NCI-H1417 (cell line): ENCODE data around the gene PTPRM.

ENCODE experiments used
- DNase-seq, 3 experiments: peaks; one replicate each; lab custom pipeline; 2025; lab: John Stamatoyannopoulos, UW

The PTPRM gene

GRCh38 chr18:7629416-7629815 lies 62.3 kb downstream of the PTPRM start:
- DNase-seq, result no peak

- no peak for DNase-seq
Observed at GRCh38 chr18:7630731-7631442, 63.8 kb downstream of the PTPRM start.

GRCh38 chr18:7632152-7633098 lies 65.3 kb downstream of the PTPRM start:
- no peak for DNase-seq

- DNase-seq, result no peak
Observed at GRCh38 chr18:7633171-7633570, 66.1 kb downstream of the PTPRM start.

- no peak for DNase-seq
Observed at GRCh38 chr18:7635948-7636347, 68.8 kb downstream of the PTPRM start.

- no peak for DNase-seq
Observed at GRCh38 chr18:7637269-7637668, 70.2 kb downstream of the PTPRM start.

- no peak for DNase-seq
Observed at GRCh38 chr18:7638321-7638720, 71.2 kb downstream of the PTPRM start.

GRCh38 chr18:7641813-7642212 lies 74.7 kb downstream of the PTPRM start:
- DNase-seq, result no peak

GRCh38 chr18:7642331-7642890 lies 75.3 kb downstream of the PTPRM start:
- no peak for DNase-seq

- peak in 1 of 3 experiments; percentile 36 for DNase-seq
Observed at GRCh38 chr18:7645756-7646155, 78.6 kb downstream of the PTPRM start.

GRCh38 chr18:7646174-7646886 lies 79.2 kb downstream of the PTPRM start:
- peak in 1 of 3 experiments; percentile 23 for DNase-seq

- no peak for DNase-seq
Observed at GRCh38 chr18:7647500-7647899, 80.4 kb downstream of the PTPRM start.

- DNase-seq, result no peak
Observed at GRCh38 chr18:7657050-7657449, 89.9 kb downstream of the PTPRM start.

- no peak for DNase-seq
Observed at GRCh38 chr18:7657937-7658336, 90.8 kb downstream of the PTPRM start.

GRCh38 chr18:7658701-7659100 lies 91.6 kb downstream of the PTPRM start:
- no peak for DNase-seq

- no peak for DNase-seq
Observed at GRCh38 chr18:7661207-7661606, 94.1 kb downstream of the PTPRM start.

GRCh38 chr18:7662866-7663265 lies 95.8 kb downstream of the PTPRM start:
- no peak for DNase-seq

GRCh38 chr18:7663366-7664312 lies 96.5 kb downstream of the PTPRM start:
- no peak for DNase-seq

GRCh38 chr18:7666195-7666776 lies 99.2 kb downstream of the PTPRM start:
- peak in 1 of 3 experiments; percentile 41 for DNase-seq

GRCh38 chr18:7668392-7668791 lies 101.3 kb downstream of the PTPRM start:
- DNase-seq, result no peak

- no peak for DNase-seq
Observed at GRCh38 chr18:7669361-7669760, 102.2 kb downstream of the PTPRM start.
